Heart left ventricle (tissue), 16 donors: ENCODE data around the gene BRINP1. TPM values are rescaled to one million over a fixed set of nuclear protein-coding genes. Genes with fewer than 3 reads are reported as not detected.

Source experiments
- ATAC-seq, 4 donors: fragments of 200-7000 bp; cut with Tn5 transposase; one replicate each; pipeline ENCODE4 v1.9.1; 2020 to 2022; ENCODE audit warnings: moderate library complexity in 4 of 4, mild to moderate bottlenecking in 3 of 4, moderate number of reproducible peaks in 1 of 4
- DNase-seq, 5 donors: peaks; one replicate each; pipeline ENCODE4 v3.0.0-alpha.2; 2020
- H3K27ac ChIP-seq, 12 donors: fragments of 200-600 bp; sonication (generic) in 4 of 12; one replicate each; pipeline versions ENCODE4 v1.5.0 to v1.8.0; 2016 to 2022; ENCODE audit warnings: mild to moderate bottlenecking in 2 of 12
- H3K27me3 ChIP-seq, 9 donors: fragments of 200-600 bp; sonication (generic) in 2 of 9; one replicate each; pipeline versions ENCODE4 v1.5.1 to v1.8.0; 2016 to 2022; ENCODE audit warnings: mild to moderate bottlenecking in 3 of 9
- H3K36me3 ChIP-seq, 9 donors: fragments of 200-600 bp; sonication (generic) in 2 of 9; one replicate each; pipeline versions ENCODE4 v1.5.0 to v1.8.0; 2018 to 2022; ENCODE audit warnings: mild to moderate bottlenecking in 2 of 9
- H3K4me1 ChIP-seq, 12 donors: fragments of 200-600 bp; sonication (generic) in 4 of 12; one replicate each; pipeline versions ENCODE4 v1.5.0 to v1.8.0; 2016 to 2022; ENCODE audit warnings: mild to moderate bottlenecking in 3 of 12
- H3K4me3 ChIP-seq, 12 donors: fragments of 200-600 bp; sonication (generic) in 4 of 12; one replicate each; pipeline versions ENCODE4 v1.5.0 to v1.8.0; 2017 to 2022; ENCODE audit warnings: mild to moderate bottlenecking in 9 of 12, moderate library complexity in 4 of 12
- H3K9me3 ChIP-seq, 12 donors: fragments of 200-600 bp; sonication (generic) in 4 of 12; one replicate each; pipeline versions ENCODE4 v1.5.0 to v1.8.0; 2016 to 2022; ENCODE audit warnings: mild to moderate bottlenecking in 1 of 12
- POLR2A ChIP-seq, 2 donors: fragments of 450-650 bp; IDR thresholded peaks; one replicate each; pipeline ENCODE4 v1.6.1; 2017; ENCODE audit warnings: antibody characterized with exemption in 2 of 2, mild to moderate bottlenecking in 2 of 2, moderate library complexity in 2 of 2
- WGBS, 4 donors: extraction: QIAGEN DNeasy Blood & Tissue Kit in 2 of 4; methylation state at CpG; one replicate each; pipeline versions ENCODE4 v1.1.5 to v1.1.7; 2013 to 2018; 5-methylcytosine and 5-hydroxymethylcytosine counted together
- intact Hi-C, 10 donors: fragments of 100-400 bp; cut with DNase I; formaldehyde crosslinking; loops; one replicate each; pipeline versions ENCODE4 v1.11.1 to v1.14.2; 2022
- polyA plus RNA-seq, 2 donors: library from polyadenylated mRNA; stranded (reverse); fragments of 200-250 nt; gene quantifications; one replicate each; pipeline ENCODE4 v1.2.3, GENCODE V29; 2013
- total RNA-seq, 9 donors: library from RNA; depleted of rRNA in 2 of 9; stranded (reverse); fragments of >200 nt in 2 of 9; fragmentation: NEBNext Ultra II Directional in 3 of 9; extraction: Animal tissue kit (Norgen Biotek cat#: 25700) in 3 of 9; gene quantifications; one replicate each; pipeline versions ENCODE4 v1.1.0 to v1.2.4, GENCODE V29; 2016 to 2023
- TF ChIP-seq, protein P1 (sequence below), 12 donors: fragments of 200-600 bp; sonication (generic) in 4 of 12; IDR thresholded peaks; one replicate each; pipeline versions ENCODE4 v1.5.0 to v1.8.0; 2018 to 2022; ENCODE audit warnings: antibody characterized with exemption in 12 of 12, mild to moderate bottlenecking in 5 of 12
- donor health status: ischemic (EF 13 %, LVEDD 7.1; RV severe dilation, severe dysfunction).
- donor health status: healthy with polysubstance abuse.
- donor health status: DM: no; HTN: yes; CAD: no.
- donor health status: DM: no; HTN: no; CAD: no.
- donor health status: ischemic (EF 25% LVEDD 6.9; RV normal size, moderate dysfunction).
- donor health status: ischemic (EF 25% LVEDD 5.7; RV mildly dilated, moderate dysfunction).
- donor health status: healthy.
- donor health status: DM: yes; HTN: yes; CAD: no.
- donor health status: ischemic (EF 35%, LVEDD 5.7; RV mildly dilated, moderate dysfunction).
- donor health status: nonischemic (EF 11% LVEDD 7.7; RV severe dilation, severe dysfunction).
- donor health status: DM: yes; HTN: yes; CAD: no.
- donor health status: PGD.
- donor health status: ischemic (EF 29% LVEDD 5.4; RV normal size, mild dysfunction).
- donor health status: nonischemic (EF 23%, LVEDD 6.1; RV moderate dilation, normal function).

The BRINP1 gene
- total and polyA plus RNA-seq, 11 donors = 0.04 to 7.1 (median 0.40) TPM; not detected in 1

DNA sequence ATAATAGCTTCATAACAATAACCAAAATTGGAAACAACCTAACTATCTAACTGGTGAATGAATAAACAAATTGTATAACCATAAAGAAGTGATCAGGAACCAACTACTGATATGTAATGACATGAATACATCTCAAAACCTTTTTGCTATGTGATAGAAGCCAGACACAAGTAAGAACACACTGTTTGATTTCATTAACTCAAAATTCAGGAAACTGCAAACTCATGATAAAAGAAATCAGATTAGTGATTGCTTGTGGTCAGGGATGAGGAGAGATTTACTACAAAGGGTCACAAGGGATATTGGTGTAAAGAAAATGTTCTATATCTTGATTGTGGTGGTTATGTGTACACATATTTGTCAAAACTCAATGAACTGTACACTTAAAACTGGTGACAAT is 22.6 kb upstream of the BRINP1 start:
- intact Hi-C loops = no loop called here

DNA sequence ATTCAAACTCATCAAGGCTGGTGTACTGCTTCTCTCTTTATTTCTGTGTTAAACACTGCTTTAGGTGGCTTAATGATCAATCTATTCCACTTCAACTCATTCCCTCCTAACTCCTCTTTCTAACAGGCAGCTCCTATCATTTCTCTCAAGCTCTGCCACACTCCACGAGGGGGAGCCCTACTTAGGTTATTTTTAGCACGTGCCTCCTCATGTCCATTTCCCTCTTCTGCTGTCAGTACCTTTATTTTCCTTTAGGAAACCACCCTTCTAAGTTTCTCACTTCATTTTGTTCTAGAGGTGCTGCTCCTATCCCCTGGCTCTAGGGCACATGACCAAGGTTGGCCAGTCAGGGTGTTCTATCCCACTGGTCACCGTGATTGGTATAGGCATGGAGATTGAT is 6.7 kb upstream of the BRINP1 start:
- peaks cover 0 to 7% (median 0%) of the 10 kb centered on the region in 9 donors for H3K27me3 ChIP-seq
- no peaks in the 10 kb centered on the region for H3K9me3 ChIP-seq
- DNase-seq = no peak
- intact Hi-C loops = loop anchor here in 5 of 10 donors (5.0 to 10.0 kb wide), 4 partner anchors 61 to 979 kb away; no protein-coding TSS in a partner anchor
- 32 to 35% (median 34%) methylated on average over 3 of the region's 3 CpGs for WGBS, 4 donors
- no peak for TF ChIP-seq POLR2A (IDR thresholded peaks at IDR 0.05)
- TF ChIP-seq, protein P1, sequence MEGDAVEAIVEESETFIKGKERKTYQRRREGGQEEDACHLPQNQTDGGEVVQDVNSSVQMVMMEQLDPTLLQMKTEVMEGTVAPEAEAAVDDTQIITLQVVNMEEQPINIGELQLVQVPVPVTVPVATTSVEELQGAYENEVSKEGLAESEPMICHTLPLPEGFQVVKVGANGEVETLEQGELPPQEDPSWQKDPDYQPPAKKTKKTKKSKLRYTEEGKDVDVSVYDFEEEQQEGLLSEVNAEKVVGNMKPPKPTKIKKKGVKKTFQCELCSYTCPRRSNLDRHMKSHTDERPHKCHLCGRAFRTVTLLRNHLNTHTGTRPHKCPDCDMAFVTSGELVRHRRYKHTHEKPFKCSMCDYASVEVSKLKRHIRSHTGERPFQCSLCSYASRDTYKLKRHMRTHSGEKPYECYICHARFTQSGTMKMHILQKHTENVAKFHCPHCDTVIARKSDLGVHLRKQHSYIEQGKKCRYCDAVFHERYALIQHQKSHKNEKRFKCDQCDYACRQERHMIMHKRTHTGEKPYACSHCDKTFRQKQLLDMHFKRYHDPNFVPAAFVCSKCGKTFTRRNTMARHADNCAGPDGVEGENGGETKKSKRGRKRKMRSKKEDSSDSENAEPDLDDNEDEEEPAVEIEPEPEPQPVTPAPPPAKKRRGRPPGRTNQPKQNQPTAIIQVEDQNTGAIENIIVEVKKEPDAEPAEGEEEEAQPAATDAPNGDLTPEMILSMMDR (IDR thresholded peaks at IDR 0.05) = peak in 9 of 12 donors; percentile 9 to 44 (median 21)
- no peaks in the 10 kb centered on the region for H3K36me3 ChIP-seq
- no peaks in the 10 kb centered on the region for H3K4me1 ChIP-seq
- no peak overlapping the region for H3K4me3 ChIP-seq
- no peak overlapping the region for H3K27ac ChIP-seq
- ATAC-seq = no peak

More for the DNA sequence above, 22.6 kb upstream of the BRINP1 start:
- Histone ChIP-seq H3K27ac (no peak overlapping the region), H3K4me3 (no peak overlapping the region), H3K27me3 (no peaks in the 10 kb centered on the region), H3K4me1 (no peaks in the 10 kb centered on the region), H3K36me3 (no peaks in the 10 kb centered on the region), H3K9me3 (no peaks in the 10 kb centered on the region)
- no peak for ATAC-seq
- TF ChIP-seq, protein P1 (IDR thresholded peaks at IDR 0.05) = no peak
- TF ChIP-seq POLR2A (IDR thresholded peaks at IDR 0.05) = no peak
- DNase-seq = no peak

DNA sequence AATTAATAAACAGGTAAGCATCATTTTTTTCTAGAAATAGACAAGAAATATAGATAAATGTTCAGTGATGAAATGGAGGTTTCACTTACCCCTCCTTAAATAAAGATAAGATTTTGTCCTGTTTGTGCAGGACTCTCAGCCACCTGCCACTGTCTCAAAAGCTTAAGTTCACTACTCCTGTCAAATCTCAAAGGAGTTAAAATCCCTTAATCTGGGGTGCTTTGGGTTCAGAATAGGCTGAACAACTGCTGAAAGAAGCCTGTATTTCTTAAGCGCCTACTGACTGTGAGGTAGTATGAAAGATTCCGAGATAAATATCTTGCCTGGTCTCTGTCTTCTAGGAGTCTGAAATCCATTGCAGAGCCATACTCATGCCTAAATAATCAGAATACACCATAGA is 3.7 kb upstream of the BRINP1 start:
- intact Hi-C loops = loop anchor here in 4 of 10 donors (10.0 kb wide), 3 partner anchors 58 to 982 kb away; no protein-coding TSS in a partner anchor
- Histone ChIP-seq H3K27ac (no peak overlapping the region), H3K4me1 (peaks cover 0 to 13% (median 0%) of the 10 kb centered on the region in 12 donors), H3K9me3 (no peaks in the 10 kb centered on the region), H3K36me3 (no peaks in the 10 kb centered on the region), H3K27me3 (peaks cover 0 to 31% (median 22%) of the 10 kb centered on the region in 9 donors), H3K4me3 (no peak overlapping the region)
- TF ChIP-seq, protein P1 (IDR thresholded peaks at IDR 0.05) = no peak
- TF ChIP-seq POLR2A (IDR thresholded peaks at IDR 0.05) = no peak
- DNase-seq = no peak
- no peak for ATAC-seq
- WGBS, 4 donors = 87 to 96% (median 91%) methylated on average over 2 of the region's 2 CpGs

DNA sequence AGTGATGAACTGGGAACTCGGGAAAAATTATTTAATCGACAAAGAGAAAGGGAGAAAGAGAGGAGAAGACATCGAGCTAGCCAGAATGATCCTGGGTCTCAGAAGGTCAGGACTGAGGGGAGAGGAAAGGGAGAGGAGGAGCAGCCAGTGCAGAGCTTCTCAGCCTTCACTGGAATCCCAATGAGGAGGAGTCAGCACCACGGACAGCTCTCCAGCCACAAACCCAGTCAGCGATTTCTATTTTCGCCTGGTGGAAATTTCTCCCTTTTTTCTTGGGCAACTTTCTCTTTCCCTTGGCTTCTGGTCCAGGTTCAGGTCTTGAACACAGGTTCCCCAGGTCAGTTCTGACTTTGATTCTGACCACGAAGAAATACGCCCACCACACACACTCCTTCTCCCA is 1.6 kb upstream of the BRINP1 start:
- no peak overlapping the region for H3K4me3 ChIP-seq
- peaks cover 0 to 37% (median 29%) of the 10 kb centered on the region in 9 donors for H3K27me3 ChIP-seq
- H3K4me1 ChIP-seq = peaks cover 0 to 13% (median 0%) of the 10 kb centered on the region in 12 donors
- H3K36me3 ChIP-seq = no peaks in the 10 kb centered on the region
- TF ChIP-seq POLR2A (IDR thresholded peaks at IDR 0.05) = no peak
- TF ChIP-seq, protein P1 (IDR thresholded peaks at IDR 0.05) = no peak
- WGBS, 4 donors = 3 to 5% (median 4%) methylated on average over 8 of the region's 8 CpGs
- no peak overlapping the region for H3K27ac ChIP-seq
- ATAC-seq = no peak
- no peaks in the 10 kb centered on the region for H3K9me3 ChIP-seq
- DNase-seq = peak; percentile 18 to 60 (median 30)
- intact Hi-C loops = loop anchor here in 4 of 10 donors (10.0 kb wide), 3 partner anchors 56 to 984 kb away; no protein-coding TSS in a partner anchor
